OCI-LY7 (cell line): ENCODE data around the gene TIMM8B. TPM values are rescaled to one million over a fixed set of nuclear protein-coding genes. Genes with fewer than 3 reads are reported as not detected.

ENCODE experiments used
- Bru-seq: library from RNA; stranded (reverse); fragments of 400-500 nt; gene quantifications from one replicate; lab custom pipeline; 2021; lab: Mats Ljungman, UMichigan
- BruChase-seq, 2 experiments: library from RNA; stranded (reverse); fragments of 400-500 nt; gene quantifications; one replicate each; lab custom pipeline; 2021; lab: Mats Ljungman, UMichigan
- BruUV-seq: library from RNA; stranded (reverse); fragments of 400-500 nt; replicated peaks from 2 replicates; lab custom pipeline; 2021; lab: Mats Ljungman, UMichigan
- CTCF ChIA-PET: fragments of 300-600 bp; sonication (Branson Sonifier 250); formaldehyde crosslinking; loops from one replicate; lab custom pipeline; 2022; ENCODE audit warnings: antibody characterized with exemption; ENCODE audit not compliant: unreplicated experiment; lab: Charles Lee
- POLR2A ChIA-PET: fragments of 300-600 bp; sonication (Branson Sonifier 250); formaldehyde crosslinking; loops from one replicate; lab custom pipeline; 2022; ENCODE audit warnings: antibody characterized with exemption; lab: Charles Lee
- DNase-seq: peaks from one replicate; pipeline ENCODE4 v3.0.0-alpha.2; 2015; ENCODE audit warnings: low spot score
- H2AFZ ChIP-seq: fragments of 200-600 bp; sonication (generic), shearing (Covaris generic); 2 replicates; pipeline ENCODE4 v1.6.1; 2014; ENCODE audit warnings: mild to moderate bottlenecking, antibody characterized with exemption, low read length, moderate library complexity
- H3K27ac ChIP-seq: fragments of 200-600 bp; sonication (generic); 2 replicates; pipeline ENCODE4 v1.5.1; 2014; ENCODE audit warnings: mixed run types, low read depth, mild to moderate bottlenecking, moderate library complexity, low read length, inconsistent platforms; ENCODE audit not compliant: poor library complexity, severe bottlenecking
- H3K36me3 ChIP-seq: fragments of 200-600 bp; sonication (generic); 2 replicates; pipeline ENCODE4 v1.6.1; 2014; ENCODE audit warnings: mild to moderate bottlenecking, antibody characterized with exemption, low read length, moderate library complexity, mixed read lengths; ENCODE audit not compliant: insufficient read depth
- H3K4me1 ChIP-seq: fragments of 200-600 bp; sonication (generic); 2 replicates; pipeline ENCODE4 v1.5.1; 2014; ENCODE audit warnings: mild to moderate bottlenecking, low read length; ENCODE audit not compliant: insufficient read depth, poor library complexity, severe bottlenecking
- H3K4me2 ChIP-seq: fragments of 200-600 bp; sonication (generic); 2 replicates; pipeline ENCODE4 v1.6.1; 2014; ENCODE audit warnings: mild to moderate bottlenecking, low read length
- H3K4me3 ChIP-seq: fragments of 200-600 bp; sonication (generic); 2 replicates; pipeline ENCODE4 v1.5.1; 2014; ENCODE audit warnings: mild to moderate bottlenecking, low read depth, low read length; ENCODE audit not compliant: poor library complexity, severe bottlenecking
- H3K79me2 ChIP-seq: fragments of 200-600 bp; sonication (generic); 2 replicates; pipeline ENCODE4 v1.6.1; 2016; ENCODE audit warnings: low read depth, mild to moderate bottlenecking, low read length, moderate library complexity, mixed read lengths; ENCODE audit not compliant: insufficient read depth
- H3K9me2 ChIP-seq: fragments of 200-600 bp; sonication (generic); 2 replicates; pipeline ENCODE4 v1.6.1; 2016; ENCODE audit warnings: mild to moderate bottlenecking, low read length, mixed read lengths; ENCODE audit not compliant: insufficient read depth
- H3K9me3 ChIP-seq: fragments of 200-600 bp; sonication (generic); 2 replicates; pipeline ENCODE4 v1.6.1; 2014; ENCODE audit warnings: mild to moderate bottlenecking, mixed run types, low read length, mixed read lengths
- H4K20me1 ChIP-seq: fragments of 200-600 bp; sonication (generic); 2 replicates; pipeline ENCODE4 v1.6.1; 2014; ENCODE audit warnings: mild to moderate bottlenecking, antibody characterized with exemption, low read length, moderate library complexity, mixed read lengths; ENCODE audit not compliant: insufficient read depth
- EZH2phosphoT487 ChIP-seq: fragments of 200-600 bp; sonication (generic); IDR thresholded peaks from 2 replicates; pipeline ENCODE4 v1.6.1; 2018; ENCODE audit warnings: low read depth, borderline replicate concordance, mild to moderate bottlenecking, mixed run types, antibody characterized with exemption, low read length, moderate library complexity, mixed read lengths
- intact Hi-C: fragments of 100-400 bp; cut with micrococcal nuclease; formaldehyde crosslinking; loops from one replicate; pipeline ENCODE4 v1.10.0; 2022; ENCODE audit not compliant: unreplicated experiment
- long read RNA-seq: library from polyadenylated mRNA; stranded (forward); transcript quantifications from one replicate; pipeline ENCODE4 v2.0.0, GENCODE V29; 2022
- total RNA-seq, 2 experiments: library from RNA; depleted of rRNA in 1 of 2; stranded (reverse); fragments of >200 nt in 1 of 2; shearing (Covaris generic) in 1 of 2; gene quantifications; 2 replicates each; pipeline ENCODE4 v1.2.3, GENCODE V29; 2014 to 2022
- TF ChIP-seq, protein P1 (sequence below): fragments of 200-600 bp; sonication (generic); conservative IDR thresholded peaks from 2 replicates; pipeline ENCODE4 v1.5.1; 2014; ENCODE audit warnings: mild to moderate bottlenecking, antibody characterized with exemption, low read length, moderate library complexity, mixed read lengths

TIMM8B gene, protein sequence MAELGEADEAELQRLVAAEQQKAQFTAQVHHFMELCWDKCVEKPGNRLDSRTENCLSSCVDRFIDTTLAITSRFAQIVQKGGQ
- total RNA-seq (2014; rRNA removed; shearing (Covaris generic)): 71.3 and 94.3 TPM in 2 replicates
- total RNA-seq (2022): 41.3 and 58.2 TPM in 2 replicates
- percentile 92 among the genes with signal in this experiment for Bru-seq, nascent RNA
- BruChase-seq, experiment 1, labeled RNA remaining after a 6-hour chase: percentile 75 among the genes with signal in this experiment
- BruChase-seq, experiment 2, labeled RNA remaining after a 2-hour chase: percentile 82 among the genes with signal in this experiment
- long read RNA-seq, transcript TIMM8B-203 (3 exons, 1,155 nt): minor isoform, 12 of 56 reads
- long read RNA-seq, transcript TIMM8B-201 (2 exons, 819 nt): major isoform, 38 of 56 reads
- long read RNA-seq, partial matches to known transcripts: 1 of 56 reads
- long read RNA-seq, other reads (novel, unspliced or antisense): 4 of 56 reads

DNA sequence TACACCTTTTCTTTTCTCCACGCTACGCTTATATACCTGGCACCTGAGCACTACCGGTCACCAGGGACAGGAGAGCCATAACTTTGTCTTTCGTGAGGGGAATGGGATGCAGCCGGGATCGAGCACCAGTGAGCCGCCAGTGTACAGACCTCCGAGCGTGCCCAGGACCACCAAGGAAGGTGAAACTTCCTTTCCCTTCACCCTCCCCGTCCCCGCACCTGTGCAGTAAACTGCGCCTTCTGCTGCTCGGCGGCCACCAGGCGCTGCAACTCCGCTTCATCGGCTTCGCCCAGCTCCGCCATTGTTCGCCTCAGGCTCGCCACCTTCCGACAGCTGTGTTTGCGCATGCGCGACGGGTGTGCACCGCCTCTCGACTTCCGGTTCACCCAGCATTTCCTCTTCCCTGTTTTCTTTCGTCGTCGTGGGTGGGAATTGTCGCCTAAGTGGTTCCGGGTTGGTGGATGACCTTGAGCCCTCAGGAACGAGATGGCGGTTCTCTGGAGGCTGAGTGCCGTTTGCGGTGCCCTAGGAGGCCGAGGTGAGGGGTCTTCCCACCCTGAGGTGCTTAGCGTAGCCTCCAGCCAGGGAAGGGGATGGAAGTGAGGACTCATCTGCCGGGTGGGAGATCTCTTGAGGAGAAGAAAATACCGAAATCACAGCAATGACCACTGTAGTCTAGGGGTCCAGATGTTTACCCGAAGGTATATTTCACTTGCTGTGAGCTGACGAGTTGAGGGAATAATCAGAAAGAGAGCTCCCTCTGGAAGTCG is at the start of gene TIMM8B, which contains the start of gene SDHD:
TIMM8B (minus strand) TSS at position 335 of the 770 bp plus-strand sequence; CDS start at position 302, 33 bp downstream.
SDHD (plus strand) TSS at position 452 of the 770 bp plus-strand sequence; CDS start at position 487, 35 bp downstream.
- ChIA-PET CTCF (interaction anchor here (0.6 kb wide), 1 partner anchor 155 kb away, joined by 3 read pairs; no protein-coding TSS in a partner anchor), POLR2A (interaction anchor here (0.6 to 1.7 kb wide), 13 partner anchors 9 to 215 kb away, joined by 3 to 11 read pairs (median 4); partner anchors contain the start of gene ALG9)
- intact Hi-C loops: loop anchor here (5.0 kb wide), 2 partner anchors 149 to 209 kb away; partner anchors contain the start of genes CFAP68, DIXDC1 and FDXACB1
- Histone ChIP-seq H4K20me1 (no peaks in the 10 kb centered on the region), H3K9me2 (no peaks in the 10 kb centered on the region), H3K4me2 (peak within 1 kb of the TSS; percentile 85), H3K27ac (peak within 1 kb of the TSS; percentile 56), H2AFZ (peak within 1 kb of the TSS; percentile 68), H3K4me3 (peak within 1 kb of the TSS; percentile 89), H3K4me1 (peaks cover 24% of the 10 kb centered on the region), H3K36me3 (peaks cover 79% of the 10 kb centered on the region), H3K79me2 (peaks cover 46% of the 10 kb centered on the region), H3K9me3 (no peaks in the 10 kb centered on the region)
- TF ChIP-seq EZH2phosphoT487: no peak
- TF ChIP-seq, protein P1, sequence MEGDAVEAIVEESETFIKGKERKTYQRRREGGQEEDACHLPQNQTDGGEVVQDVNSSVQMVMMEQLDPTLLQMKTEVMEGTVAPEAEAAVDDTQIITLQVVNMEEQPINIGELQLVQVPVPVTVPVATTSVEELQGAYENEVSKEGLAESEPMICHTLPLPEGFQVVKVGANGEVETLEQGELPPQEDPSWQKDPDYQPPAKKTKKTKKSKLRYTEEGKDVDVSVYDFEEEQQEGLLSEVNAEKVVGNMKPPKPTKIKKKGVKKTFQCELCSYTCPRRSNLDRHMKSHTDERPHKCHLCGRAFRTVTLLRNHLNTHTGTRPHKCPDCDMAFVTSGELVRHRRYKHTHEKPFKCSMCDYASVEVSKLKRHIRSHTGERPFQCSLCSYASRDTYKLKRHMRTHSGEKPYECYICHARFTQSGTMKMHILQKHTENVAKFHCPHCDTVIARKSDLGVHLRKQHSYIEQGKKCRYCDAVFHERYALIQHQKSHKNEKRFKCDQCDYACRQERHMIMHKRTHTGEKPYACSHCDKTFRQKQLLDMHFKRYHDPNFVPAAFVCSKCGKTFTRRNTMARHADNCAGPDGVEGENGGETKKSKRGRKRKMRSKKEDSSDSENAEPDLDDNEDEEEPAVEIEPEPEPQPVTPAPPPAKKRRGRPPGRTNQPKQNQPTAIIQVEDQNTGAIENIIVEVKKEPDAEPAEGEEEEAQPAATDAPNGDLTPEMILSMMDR: peak; percentile 33; the same call in 1 of the 2 replicates
- BruUV-seq: no TSS peak
- DNase-seq: peak; percentile 98

DNA sequence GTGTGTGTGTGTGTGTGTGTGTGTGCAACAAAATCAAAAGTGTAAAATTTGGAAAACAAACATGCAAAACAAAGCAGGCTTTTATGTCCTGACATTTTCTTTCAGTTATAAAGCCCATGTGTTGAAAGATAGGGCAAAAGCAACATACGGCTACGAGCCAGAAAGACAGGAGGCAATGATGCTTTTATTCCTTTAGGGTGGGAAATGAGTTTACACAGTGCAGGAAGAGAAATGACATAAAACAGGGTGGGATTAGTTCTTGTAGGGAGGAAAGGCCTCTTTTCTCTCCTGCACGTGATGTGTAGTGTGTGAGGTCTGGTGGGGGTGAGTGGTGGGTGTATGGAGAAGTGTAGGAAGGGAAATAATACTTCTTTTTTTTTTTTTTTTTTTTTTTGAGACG is 47.9 kb upstream of the TIMM8B start:
- BruUV-seq: no TSS peak
- Histone ChIP-seq H3K4me2 (no peak overlapping the region), H3K9me2 (no peaks in the 10 kb centered on the region), H4K20me1 (no peaks in the 10 kb centered on the region), H2AFZ (no peak overlapping the region), H3K27ac (no peak overlapping the region), H3K4me3 (no peak overlapping the region), H3K9me3 (no peaks in the 10 kb centered on the region), H3K36me3 (no peaks in the 10 kb centered on the region), H3K79me2 (no peaks in the 10 kb centered on the region), H3K4me1 (no peaks in the 10 kb centered on the region)
- TF ChIP-seq, protein P1: no peak
- no peak for TF ChIP-seq EZH2phosphoT487
- intact Hi-C loops: no loop called here
- no peak for DNase-seq
- ChIA-PET POLR2A (interaction anchor here (0.6 to 0.8 kb wide), 5 partner anchors 9 to 264 kb away, joined by 3 to 5 read pairs (median 3); no protein-coding TSS in a partner anchor), CTCF (no interaction called here)
